Measurements from ENCODE around the gene ACAD9. TPM values are rescaled to one million over a fixed set of nuclear protein-coding genes. Genes with fewer than 3 reads are reported as not detected.
A peak's percentile ranks its signal among the peaks of the same experiment; 100 is the strongest.
"Not testable (repeated sequence)": the region's sequence is repeated elsewhere in the genome, so short reads cannot be mapped to it uniquely, and the experiment has no call there.

ACAD9 gene
- total RNA-seq, 4 donors from 2014 or later, result 27.3 to 91.2 (median 49.5) TPM

- DNase-seq, result no peak
- Histone ChIP-seq H3K4me1 (no peaks in the 10 kb centered on the region), H3K27ac (no peak overlapping the region), H3K4me3 (no peak overlapping the region), H3K9me3 (peaks cover 0 to 45% (median 11%) of the 10 kb centered on the region in 4 donors), H3K27me3 (no peaks in the 10 kb centered on the region), H3K36me3 (no peaks in the 10 kb centered on the region)
- TF ChIP-seq POLR2A (IDR thresholded peaks at IDR 0.05) (no peak), CTCF (IDR thresholded peaks at IDR 0.05) (no peak)
These were observed 23.9 kb upstream of the ACAD9 start for GRCh38 chr3:128855569-128855968.

GRCh38 chr3:128858167-128858566 lies 21.3 kb upstream of the ACAD9 start:
- peaks cover 0 to 46% (median 11%) of the 10 kb centered on the region in 4 donors for H3K9me3 ChIP-seq
- H3K27ac ChIP-seq, result peak overlapping the region in 3 of 4 donors; percentile 32 to 80 (median 60)
- H3K4me1 ChIP-seq, result no peaks in the 10 kb centered on the region
- H3K36me3 ChIP-seq, result no peaks in the 10 kb centered on the region
- TF ChIP-seq CTCF (IDR thresholded peaks at IDR 0.05), result no peak
- no peak for TF ChIP-seq POLR2A (IDR thresholded peaks at IDR 0.05)
- H3K4me3 ChIP-seq, result peak overlapping the region in 1 of 4 donors; percentile 21
- no peaks in the 10 kb centered on the region for H3K27me3 ChIP-seq
- DNase-seq, result peak in 1 of 3 donors; percentile 70

- Histone ChIP-seq H3K9me3 (peaks cover 0 to 31% (median 11%) of the 10 kb centered on the region in 4 donors), H3K27ac (no peak overlapping the region), H3K4me1 (no peaks in the 10 kb centered on the region), H3K36me3 (no peaks in the 10 kb centered on the region), H3K4me3 (no peak overlapping the region), H3K27me3 (no peaks in the 10 kb centered on the region)
- TF ChIP-seq POLR2A (IDR thresholded peaks at IDR 0.05), result no peak
- TF ChIP-seq CTCF (IDR thresholded peaks at IDR 0.05), result no peak
- no peak for DNase-seq
These were observed 19.8 kb upstream of the ACAD9 start for GRCh38 chr3:128859630-128860029.

GRCh38 chr3:128861491-128861890 lies 17.9 kb upstream of the ACAD9 start:
- H3K36me3 ChIP-seq, result no peaks in the 10 kb centered on the region
- no peaks in the 10 kb centered on the region for H3K4me1 ChIP-seq
- TF ChIP-seq CTCF (IDR thresholded peaks at IDR 0.05) (no peak), POLR2A (IDR thresholded peaks at IDR 0.05) (no peak)
- no peaks in the 10 kb centered on the region for H3K27me3 ChIP-seq
- H3K9me3 ChIP-seq, result peaks cover 0 to 24% (median 11%) of the 10 kb centered on the region in 4 donors
- H3K27ac ChIP-seq, result no peak overlapping the region
- DNase-seq, result no peak
- no peak overlapping the region for H3K4me3 ChIP-seq

GRCh38 chr3:128863560-128863959 lies 15.9 kb upstream of the ACAD9 start:
- Histone ChIP-seq H3K27ac (no peak overlapping the region), H3K9me3 (peaks cover 0 to 21% (median 8%) of the 10 kb centered on the region in 4 donors), H3K4me3 (no peak overlapping the region), H3K4me1 (no peaks in the 10 kb centered on the region), H3K36me3 (no peaks in the 10 kb centered on the region), H3K27me3 (no peaks in the 10 kb centered on the region)
- TF ChIP-seq POLR2A (IDR thresholded peaks at IDR 0.05) (no peak), CTCF (IDR thresholded peaks at IDR 0.05) (peak in 1 of 6 experiments; percentile 13)
- DNase-seq, result no peak

- Histone ChIP-seq H3K36me3 (no peaks in the 10 kb centered on the region), H3K27ac (no peak overlapping the region), H3K4me1 (no peaks in the 10 kb centered on the region), H3K4me3 (no peak overlapping the region), H3K9me3 (peaks cover 0 to 13% (median 4%) of the 10 kb centered on the region in 4 donors), H3K27me3 (no peaks in the 10 kb centered on the region)
- DNase-seq, result no peak
- TF ChIP-seq CTCF (IDR thresholded peaks at IDR 0.05), result no peak
- TF ChIP-seq POLR2A (IDR thresholded peaks at IDR 0.05), result no peak
These were observed 15.0 kb upstream of the ACAD9 start for GRCh38 chr3:128864351-128864811.

- not testable (repeated sequence) for H3K9me3 ChIP-seq, H3K27me3 ChIP-seq, H3K36me3 ChIP-seq, H3K27ac ChIP-seq, H3K4me1 ChIP-seq, H3K4me3 ChIP-seq, DNase-seq
These were observed 14.3 kb upstream of the ACAD9 start for GRCh38 chr3:128864849-128865804.
